WERI-Rb-1 (cell line): ENCODE measurements around the gene DSP.

Experiments used
- DNase-seq: peaks from one replicate; pipeline ENCODE4 v3.0.0-alpha.2; 2020
- H3K27ac ChIP-seq: fragments of 250-450 bp; sonication (Bioruptor Pico); 2 replicates; pipeline ENCODE4 v1.5.1; 2020; ENCODE audit warnings: mild to moderate bottlenecking, moderate library complexity
- H3K27me3 ChIP-seq: fragments of 250-450 bp; sonication (Bioruptor Pico); 2 replicates; pipeline ENCODE4 v1.5.1; 2021; ENCODE audit warnings: mild to moderate bottlenecking, low read depth, moderate library complexity; ENCODE audit not compliant: insufficient read depth, severe bottlenecking
- H3K36me3 ChIP-seq: fragments of 250-450 bp; sonication (Bioruptor Pico); 2 replicates; pipeline ENCODE4 v1.5.1; 2020; ENCODE audit warnings: mild to moderate bottlenecking, moderate library complexity
- H3K4me3 ChIP-seq: 2 replicates; pipeline ENCODE4 v1.5.1; 2011; ENCODE audit warnings: low read depth, mild to moderate bottlenecking, control low read depth, low read length
- H3K9me3 ChIP-seq: fragments of 250-450 bp; sonication (Bioruptor Pico); 2 replicates; pipeline ENCODE4 v1.5.1; 2021; ENCODE audit warnings: mild to moderate bottlenecking, moderate library complexity; ENCODE audit not compliant: severe bottlenecking
- CTCF ChIP-seq: IDR thresholded peaks from 2 replicates; pipeline ENCODE4 v1.5.1; 2011; ENCODE audit warnings: low read depth, mild to moderate bottlenecking, control low read depth, inconsistent platforms, low read length

DSP gene

DNA sequence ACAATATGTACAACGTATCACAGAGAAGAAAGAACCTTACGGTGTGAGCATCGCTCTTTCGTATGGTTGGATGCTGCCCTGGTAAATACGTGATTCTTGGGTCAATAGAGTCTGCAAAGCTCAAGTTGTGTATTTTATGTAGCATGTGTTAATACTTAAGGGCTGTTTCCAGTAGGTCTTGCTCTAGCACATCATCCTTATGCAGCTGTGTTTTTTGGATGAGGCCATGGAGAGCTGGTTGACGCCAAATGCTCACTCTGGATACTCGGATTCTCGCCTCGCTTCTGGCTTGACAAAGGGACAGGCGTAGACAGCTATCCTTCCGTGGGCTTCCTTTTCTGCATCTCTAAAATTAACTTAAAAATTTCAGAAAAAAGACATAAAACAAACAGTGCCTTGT lies 87.4 kb downstream of the DSP start:
- no peaks in the 10 kb centered on the region for H3K9me3 ChIP-seq
- DNase-seq: no peak
- H3K36me3 ChIP-seq: no peaks in the 10 kb centered on the region
- H3K4me3 ChIP-seq: no peak overlapping the region
- no peak for TF ChIP-seq CTCF
- H3K27ac ChIP-seq: no peak overlapping the region
- no peaks in the 10 kb centered on the region for H3K27me3 ChIP-seq

DNA sequence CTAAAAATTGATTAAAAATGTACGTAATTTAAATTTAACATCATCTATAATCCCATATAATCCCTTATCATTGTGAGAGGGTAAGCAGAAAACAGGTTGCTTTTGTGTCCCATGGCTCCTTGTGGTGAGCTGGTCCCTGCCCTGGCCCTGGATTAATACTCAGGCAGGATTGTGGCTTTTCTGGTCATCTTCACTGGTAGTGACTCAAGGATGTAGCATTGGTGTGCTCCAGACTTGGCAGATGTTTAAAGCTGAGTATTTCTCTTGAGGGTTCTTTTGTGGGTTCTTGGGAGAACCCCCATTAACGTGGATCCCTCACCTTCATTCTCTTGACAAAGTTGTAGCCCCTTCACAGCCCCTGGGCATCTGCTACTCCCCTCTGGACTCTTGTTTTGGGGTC lies 87.8 kb downstream of the DSP start:
- Histone ChIP-seq H3K27ac (no peak overlapping the region), H3K27me3 (no peaks in the 10 kb centered on the region), H3K9me3 (no peaks in the 10 kb centered on the region), H3K36me3 (no peaks in the 10 kb centered on the region), H3K4me3 (no peak overlapping the region)
- no peak for TF ChIP-seq CTCF
- no peak for DNase-seq

- no peaks in the 10 kb centered on the region for H3K9me3 ChIP-seq
- no peak overlapping the region for H3K4me3 ChIP-seq
- H3K27ac ChIP-seq: no peak overlapping the region
- no peak for DNase-seq
- TF ChIP-seq CTCF: no peak
- H3K36me3 ChIP-seq: no peaks in the 10 kb centered on the region
- H3K27me3 ChIP-seq: no peaks in the 10 kb centered on the region
These were observed 89.3 kb downstream of the DSP start for GRCh38 chr6:7630792-7631191.

GRCh38 chr6:7631466-7631865 lies 90.0 kb downstream of the DSP start:
- Histone ChIP-seq H3K36me3 (no peaks in the 10 kb centered on the region), H3K27ac (no peak overlapping the region), H3K4me3 (no peak overlapping the region), H3K27me3 (no peaks in the 10 kb centered on the region), H3K9me3 (no peaks in the 10 kb centered on the region)
- DNase-seq: no peak
- TF ChIP-seq CTCF: no peak

DNA sequence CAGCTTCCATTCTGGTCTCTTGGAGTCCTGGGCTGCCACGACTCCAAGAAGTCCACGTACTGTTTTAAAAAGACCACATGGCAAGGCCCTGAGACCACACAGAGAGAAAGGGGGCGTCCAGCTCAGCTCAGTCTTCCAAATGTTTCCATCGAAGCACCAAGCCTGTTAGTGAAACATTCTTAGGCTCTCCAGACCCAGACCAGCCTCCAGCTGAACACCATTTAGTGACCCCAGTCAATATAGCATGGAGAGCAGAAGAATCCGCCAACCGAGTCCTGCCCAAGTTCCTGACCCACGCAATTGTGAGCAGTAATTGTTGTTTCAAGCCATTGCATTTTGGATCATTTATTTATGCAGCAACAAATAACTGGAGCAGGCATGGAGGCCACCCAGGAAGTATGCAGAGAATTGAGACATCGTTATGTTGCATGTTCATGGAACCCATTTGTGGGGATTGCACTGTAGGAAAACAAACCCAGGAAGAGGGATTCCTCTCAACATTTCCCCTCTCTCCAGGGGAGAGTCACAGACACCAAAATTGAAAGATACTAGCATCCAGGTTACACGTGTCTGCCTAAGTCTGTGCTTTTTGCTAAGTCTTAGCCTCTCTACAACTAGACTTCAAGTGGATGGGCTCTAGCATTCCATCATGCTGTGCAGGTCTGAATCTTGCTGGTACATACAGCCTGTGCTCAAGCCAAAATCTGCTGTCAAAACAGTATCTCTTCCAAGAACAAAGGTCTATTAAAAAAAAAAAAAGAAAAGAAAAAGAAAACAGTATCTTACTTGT lies 91.2 kb downstream of the DSP start:
- H3K9me3 ChIP-seq: no peaks in the 10 kb centered on the region
- H3K4me3 ChIP-seq: no peak overlapping the region
- no peak for TF ChIP-seq CTCF
- no peak overlapping the region for H3K27ac ChIP-seq
- no peaks in the 10 kb centered on the region for H3K36me3 ChIP-seq
- DNase-seq: no peak
- no peaks in the 10 kb centered on the region for H3K27me3 ChIP-seq

GRCh38 chr6:7633361-7633760 lies 91.9 kb downstream of the DSP start:
- Histone ChIP-seq H3K4me3 (no peak overlapping the region), H3K9me3 (no peaks in the 10 kb centered on the region), H3K36me3 (no peaks in the 10 kb centered on the region), H3K27me3 (no peaks in the 10 kb centered on the region), H3K27ac (no peak overlapping the region)
- TF ChIP-seq CTCF: no peak
- no peak for DNase-seq
